PFSK-1 (cell line): ENCODE data around the gene SPECC1.

ENCODE experiments used
- FOXP2 ChIP-seq: optimal IDR thresholded peaks from 2 replicates; pipeline ENCODE3; 2011; ENCODE audit warnings: borderline replicate concordance, control low read depth, inconsistent platforms; ENCODE audit not compliant: insufficient read depth; ENCODE audit errors: extremely low read length, extremely low read depth
- POLR2AphosphoS5 ChIP-seq: IDR thresholded peaks from 2 replicates; pipeline ENCODE4 v1.6.1; 2012; ENCODE audit warnings: low read depth, mild to moderate bottlenecking, control low read depth, low read length, moderate library complexity
- REST ChIP-seq, 2 experiments: IDR thresholded peaks; 2 replicates each; pipeline versions ENCODE4 v1.6.1 to v1.8.0; 2011 to 2012; ENCODE audit warnings: low read depth in 2 of 2, low read length in 2 of 2, control low read depth in 1 of 2, inconsistent platforms in 1 of 2, mild to moderate bottlenecking in 1 of 2, moderate library complexity in 1 of 2; ENCODE audit not compliant: insufficient read depth in 1 of 2
- SIN3A ChIP-seq: IDR thresholded peaks from 2 replicates; pipeline ENCODE4 v1.6.1; 2012; ENCODE audit warnings: mild to moderate bottlenecking, low read length, moderate library complexity, borderline replicate concordance; ENCODE audit not compliant: insufficient read depth
- TAF1 ChIP-seq: IDR thresholded peaks from 2 replicates; pipeline ENCODE4 v1.6.1; 2012; ENCODE audit warnings: low read length, control low read depth, borderline replicate concordance; ENCODE audit not compliant: insufficient read depth

SPECC1 gene

GRCh38 chr17:20143740-20144139 is 134.6 kb downstream of the SPECC1 start:
- TF ChIP-seq REST (IDR thresholded peaks at IDR 0.05; ENCODE audit: insufficient read depth in 1 of 2, low read depth in 2 of 2, low read length in 2 of 2) (no peak), POLR2AphosphoS5 (no peak), SIN3A (no peak), FOXP2 (no peak), TAF1 (no peak)

GRCh38 chr17:20145567-20145966 is 136.4 kb downstream of the SPECC1 start:
- TF ChIP-seq POLR2AphosphoS5 (no peak), TAF1 (no peak), SIN3A (no peak), REST (IDR thresholded peaks at IDR 0.05; ENCODE audit: insufficient read depth in 1 of 2, low read depth in 2 of 2, low read length in 2 of 2) (no peak), FOXP2 (no peak)

GRCh38 chr17:20149251-20149650 is 140.1 kb downstream of the SPECC1 start:
- TF ChIP-seq REST (IDR thresholded peaks at IDR 0.05; ENCODE audit: insufficient read depth in 1 of 2, low read depth in 2 of 2, low read length in 2 of 2), result no peak
- no peak for TF ChIP-seq SIN3A
- TF ChIP-seq FOXP2, result no peak
- no peak for TF ChIP-seq TAF1
- TF ChIP-seq POLR2AphosphoS5, result no peak

- TF ChIP-seq FOXP2 (no peak), TAF1 (no peak), SIN3A (no peak), POLR2AphosphoS5 (no peak), REST (IDR thresholded peaks at IDR 0.05; ENCODE audit: insufficient read depth in 1 of 2, low read depth in 2 of 2, low read length in 2 of 2) (no peak)
Measured at GRCh38 chr17:20151174-20151573, 142.0 kb downstream of the SPECC1 start.

- TF ChIP-seq SIN3A (no peak), REST (IDR thresholded peaks at IDR 0.05; ENCODE audit: insufficient read depth in 1 of 2, low read depth in 2 of 2, low read length in 2 of 2) (no peak), TAF1 (no peak), POLR2AphosphoS5 (no peak), FOXP2 (no peak)
Measured at GRCh38 chr17:20153231-20153630, 144.1 kb downstream of the SPECC1 start.
